Mononuclear cell (primary cell): ENCODE results near the gene PHRF1. TPM values are rescaled to one million over a fixed set of nuclear protein-coding genes. Genes with fewer than 3 reads are reported as not detected.

Experiments used
- H3K27me3 ChIP-seq: 2 replicates; pipeline ENCODE4 v1.6.0; 2011; ENCODE audit warnings: low read length, control low read depth; ENCODE audit not compliant: insufficient read depth
- H3K4me1 ChIP-seq: 2 replicates; pipeline ENCODE4 v1.5.1; 2011; ENCODE audit warnings: mild to moderate bottlenecking, low read length, control low read depth; ENCODE audit not compliant: insufficient read depth
- H3K4me3 ChIP-seq: 2 replicates; pipeline ENCODE4 v1.5.1; 2011; ENCODE audit warnings: mild to moderate bottlenecking, low read length, moderate library complexity
- H3K9me3 ChIP-seq: 2 replicates; pipeline ENCODE4 v1.5.1; 2011; ENCODE audit warnings: low read depth, mild to moderate bottlenecking, control low read depth, low read length
- total RNA-seq: library from RNA; depleted of rRNA; stranded (reverse); fragments of >200 nt; gene quantifications from one replicate; pipeline ENCODE4 v1.2.3, GENCODE V29; 2012

The PHRF1 gene
- total RNA-seq, 1 donor, result 25.1 TPM

- peaks cover 34% of the 10 kb centered on the region for H3K4me1 ChIP-seq
- no peaks in the 10 kb centered on the region for H3K27me3 ChIP-seq
- peak overlapping the region; percentile 87 for H3K4me3 ChIP-seq
- H3K9me3 ChIP-seq, result no peaks in the 10 kb centered on the region
These were observed 40.3 kb downstream of the PHRF1 start for GRCh38 chr11:616320-617198.

- Histone ChIP-seq H3K9me3 (no peaks in the 10 kb centered on the region), H3K4me3 (no peak overlapping the region), H3K27me3 (no peaks in the 10 kb centered on the region), H3K4me1 (peaks cover 34% of the 10 kb centered on the region)
These were observed 41.1 kb downstream of the PHRF1 start for GRCh38 chr11:617199-617911.

- Histone ChIP-seq H3K27me3 (no peaks in the 10 kb centered on the region), H3K9me3 (no peaks in the 10 kb centered on the region), H3K4me1 (peaks cover 31% of the 10 kb centered on the region), H3K4me3 (no peak overlapping the region)
These were observed 41.8 kb downstream of the PHRF1 start for GRCh38 chr11:617912-618682.

GRCh38 chr11:618856-619627, 42.8 kb downstream of the PHRF1 start:
- no peaks in the 10 kb centered on the region for H3K27me3 ChIP-seq
- no peak overlapping the region for H3K4me3 ChIP-seq
- H3K4me1 ChIP-seq, result peaks cover 24% of the 10 kb centered on the region
- no peaks in the 10 kb centered on the region for H3K9me3 ChIP-seq

GRCh38 chr11:619628-620050, 43.4 kb downstream of the PHRF1 start:
- Histone ChIP-seq H3K4me3 (no peak overlapping the region), H3K4me1 (peaks cover 18% of the 10 kb centered on the region), H3K9me3 (no peaks in the 10 kb centered on the region), H3K27me3 (no peaks in the 10 kb centered on the region)

- H3K9me3 ChIP-seq, result no peaks in the 10 kb centered on the region
- H3K4me1 ChIP-seq, result peaks cover 13% of the 10 kb centered on the region
- H3K27me3 ChIP-seq, result no peaks in the 10 kb centered on the region
- no peak overlapping the region for H3K4me3 ChIP-seq
These were observed 43.9 kb downstream of the PHRF1 start for GRCh38 chr11:620201-620600.

- H3K27me3 ChIP-seq, result no peaks in the 10 kb centered on the region
- no peaks in the 10 kb centered on the region for H3K9me3 ChIP-seq
These were observed 44.9 kb downstream of the PHRF1 start for GRCh38 chr11:620935-621814.

GRCh38 chr11:621838-622237, 45.6 kb downstream of the PHRF1 start:
- no peaks in the 10 kb centered on the region for H3K27me3 ChIP-seq
- H3K9me3 ChIP-seq, result no peaks in the 10 kb centered on the region
- H3K4me1 ChIP-seq, result peaks cover 4% of the 10 kb centered on the region
- no peak overlapping the region for H3K4me3 ChIP-seq

More at GRCh38 chr11:620935-621814, 44.9 kb downstream of the PHRF1 start:
- H3K4me3 ChIP-seq, result no peak overlapping the region
- peaks cover 10% of the 10 kb centered on the region for H3K4me1 ChIP-seq

GRCh38 chr11:623349-623869, 47.1 kb downstream of the PHRF1 start:
- Histone ChIP-seq H3K4me3 (no peak overlapping the region), H3K9me3 (no peaks in the 10 kb centered on the region), H3K27me3 (peaks cover 4% of the 10 kb centered on the region), H3K4me1 (no peaks in the 10 kb centered on the region)

GRCh38 chr11:623999-624704, 47.9 kb downstream of the PHRF1 start:
- peaks cover 7% of the 10 kb centered on the region for H3K4me1 ChIP-seq
- no peaks in the 10 kb centered on the region for H3K9me3 ChIP-seq
- peaks cover 4% of the 10 kb centered on the region for H3K27me3 ChIP-seq
- no peak overlapping the region for H3K4me3 ChIP-seq

- H3K9me3 ChIP-seq, result no peaks in the 10 kb centered on the region
- peaks cover 10% of the 10 kb centered on the region for H3K4me1 ChIP-seq
- H3K4me3 ChIP-seq, result no peak within 1 kb of the TSS
- H3K27me3 ChIP-seq, result peaks cover 4% of the 10 kb centered on the region
These were observed 48.7 kb downstream of the PHRF1 start, which contains the start of gene CDHR5 for GRCh38 chr11:624705-625635. TSS of gene CDHR5 (minus strand) at chr11:624955. CDS start at chr11:624902, 53 bp downstream.

GRCh38 chr11:625636-626268, 49.5 kb downstream of the PHRF1 start:
- H3K9me3 ChIP-seq, result no peaks in the 10 kb centered on the region
- H3K4me1 ChIP-seq, result peaks cover 10% of the 10 kb centered on the region
- H3K27me3 ChIP-seq, result peaks cover 4% of the 10 kb centered on the region
- H3K4me3 ChIP-seq, result no peak overlapping the region
